Mesenchymal stem cell (in vitro differentiated cells and primary cell): ENCODE results near the gene BARX1.

Experiments
- DNase-seq: peaks from one replicate; pipeline ENCODE4 v3.0.0-alpha.2; 2013
- H2AFZ ChIP-seq: one replicate; pipeline ENCODE4 v1.6.1; 2013; ENCODE audit warnings: low read depth, mild to moderate bottlenecking, control low read depth, inconsistent platforms, low read length, moderate library complexity
- H2AK5ac ChIP-seq: 2 replicates; pipeline ENCODE4 v1.6.1; 2013; ENCODE audit warnings: low read length, moderate library complexity, mild to moderate bottlenecking, inconsistent platforms; ENCODE audit not compliant: severe bottlenecking
- H2BK120ac ChIP-seq: one replicate; pipeline ENCODE4 v1.6.1; 2013; ENCODE audit warnings: low read depth, mild to moderate bottlenecking, inconsistent platforms, low read length, moderate library complexity
- H2BK12ac ChIP-seq, 2 experiments: one replicate each; pipeline ENCODE4 v1.6.1; 2013; ENCODE audit warnings: inconsistent platforms in 2 of 2, low read length in 2 of 2, mild to moderate bottlenecking in 2 of 2, moderate library complexity in 2 of 2, control low read depth in 1 of 2
- H2BK15ac ChIP-seq: one replicate; pipeline ENCODE4 v1.6.1; 2013; ENCODE audit warnings: mild to moderate bottlenecking, low read depth, inconsistent platforms; ENCODE audit not compliant: poor library complexity, severe bottlenecking
- H2BK5ac ChIP-seq: 2 replicates; pipeline ENCODE4 v1.6.1; 2013; ENCODE audit warnings: low read depth, mild to moderate bottlenecking, low read length, control low read depth, inconsistent platforms; ENCODE audit not compliant: poor library complexity, severe bottlenecking
- H3K14ac ChIP-seq, 2 experiments: one replicate each; pipeline ENCODE4 v1.6.1; 2013; ENCODE audit warnings: inconsistent platforms in 2 of 2, low read length in 2 of 2, control low read depth in 1 of 2, mild to moderate bottlenecking in 1 of 2, moderate library complexity in 1 of 2
- H3K18ac ChIP-seq, 2 experiments: one replicate each; pipeline ENCODE4 v1.6.1; 2013; ENCODE audit warnings: inconsistent platforms in 2 of 2, low read length in 2 of 2, control low read depth in 1 of 2, low read depth in 1 of 2, mild to moderate bottlenecking in 1 of 2
- H3K23ac ChIP-seq, 2 experiments: one replicate each; pipeline ENCODE4 v1.6.1; 2013; ENCODE audit warnings: inconsistent platforms in 2 of 2, low read length in 2 of 2, mild to moderate bottlenecking in 2 of 2, moderate library complexity in 2 of 2, control low read depth in 1 of 2
- H3K27ac ChIP-seq: 2 replicates; pipeline ENCODE4 v1.5.1; 2013; ENCODE audit warnings: mild to moderate bottlenecking, moderate library complexity, low read length, control low read depth, inconsistent platforms; ENCODE audit not compliant: poor library complexity, severe bottlenecking
- H3K27me3 ChIP-seq, 2 experiments: 2 replicates each; pipeline versions ENCODE4 v1.6.1 to v1.7.0; 2013; ENCODE audit warnings: low read length in 2 of 2, mild to moderate bottlenecking in 2 of 2, moderate library complexity in 2 of 2, control low read depth in 1 of 2, inconsistent platforms in 1 of 2; ENCODE audit not compliant: control insufficient read depth in 1 of 2, insufficient read depth in 1 of 2
- H3K36me3 ChIP-seq, 2 experiments: 2 replicates each; pipeline versions ENCODE4 v1.6.1 to v1.7.0; 2013; ENCODE audit warnings: low read length in 2 of 2, control low read depth in 1 of 2, inconsistent platforms in 1 of 2, low read depth in 1 of 2, mild to moderate bottlenecking in 1 of 2; ENCODE audit not compliant: insufficient read depth in 2 of 2, control insufficient read depth in 1 of 2
- H3K4ac ChIP-seq, 2 experiments: one replicate each; pipeline ENCODE4 v1.6.1; 2013; ENCODE audit warnings: inconsistent platforms in 2 of 2, low read length in 2 of 2, mild to moderate bottlenecking in 2 of 2, moderate library complexity in 2 of 2, control low read depth in 1 of 2, low read depth in 1 of 2
- H3K4me1 ChIP-seq: 2 replicates; pipeline ENCODE4 v1.6.1; 2013; ENCODE audit warnings: low read depth, low read length, control low read depth; ENCODE audit not compliant: control insufficient read depth, insufficient read depth
- H3K4me2 ChIP-seq: 2 replicates; pipeline ENCODE4 v1.6.1; 2013; ENCODE audit warnings: low read length, mild to moderate bottlenecking, inconsistent platforms; ENCODE audit not compliant: poor library complexity, severe bottlenecking
- H3K4me3 ChIP-seq, 2 experiments: 2 replicates each; pipeline versions ENCODE4 v1.5.1 to v1.7.0; 2013; ENCODE audit warnings: low read length in 2 of 2, mild to moderate bottlenecking in 2 of 2, control low read depth in 1 of 2, low read depth in 1 of 2; ENCODE audit not compliant: insufficient read depth in 1 of 2
- H3K79me1 ChIP-seq: replicated peaks from 2 replicates; pipeline ENCODE4 v1.6.1; 2013; ENCODE audit warnings: mild to moderate bottlenecking, control low read depth, low read length, inconsistent platforms; ENCODE audit not compliant: poor library complexity, severe bottlenecking
- H3K9ac ChIP-seq: 2 replicates; pipeline ENCODE4 v1.7.0; 2013; ENCODE audit warnings: mild to moderate bottlenecking, low read length, moderate library complexity
- H3K9me3 ChIP-seq: 2 replicates; pipeline ENCODE4 v1.7.0; 2013; ENCODE audit warnings: mild to moderate bottlenecking, low read length; ENCODE audit not compliant: control insufficient read depth
- H4K8ac ChIP-seq: one replicate; pipeline ENCODE4 v1.6.1; 2013; ENCODE audit warnings: inconsistent platforms, mild to moderate bottlenecking, low read length, moderate library complexity
- H4K91ac ChIP-seq: one replicate; pipeline ENCODE4 v1.6.1; 2013; ENCODE audit warnings: mild to moderate bottlenecking, low read length, inconsistent platforms
- WGBS: methylation state at CpG from one replicate; pipeline ENCODE4 v1.1.7; 2013; ENCODE audit warnings: mixed read lengths; 5-methylcytosine and 5-hydroxymethylcytosine counted together

The BARX1 gene

DNA sequence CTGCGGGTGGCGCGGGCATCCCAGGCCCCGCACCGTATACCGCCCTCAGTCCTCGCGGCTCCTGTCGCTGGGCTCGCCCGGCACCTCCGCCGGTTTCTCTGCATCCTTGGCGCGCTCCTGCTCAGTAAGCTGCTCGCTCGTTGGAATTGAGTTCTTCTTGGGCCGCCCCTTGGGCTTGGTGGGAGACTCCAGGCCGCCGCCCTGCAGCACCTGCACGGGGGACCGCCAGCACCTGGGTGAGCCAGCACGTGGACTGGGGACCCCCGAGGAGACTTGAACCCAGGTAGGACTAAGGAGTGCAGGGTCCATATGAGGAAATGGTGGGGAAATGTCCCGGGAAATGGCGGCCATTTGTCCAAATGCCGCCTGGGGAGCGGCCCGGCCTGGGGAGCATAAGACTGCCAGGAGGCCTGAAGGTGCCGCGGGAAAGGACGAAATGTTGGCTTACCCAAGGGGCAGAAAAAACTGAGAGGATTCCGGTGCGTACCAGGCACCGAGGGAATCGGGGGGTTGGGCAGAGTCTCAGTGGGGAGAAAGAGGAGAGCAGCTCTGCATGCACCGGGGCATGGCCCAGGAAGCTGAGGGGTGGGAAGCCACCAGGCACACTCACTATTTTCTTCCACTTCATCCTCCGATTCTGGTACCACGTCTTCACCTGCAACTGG is 2.9 kb downstream of the BARX1 start:
- no peaks in the 10 kb centered on the region for H3K79me1 ChIP-seq
- H3K9ac ChIP-seq: no peak overlapping the region
- no peak overlapping the region for H2AFZ ChIP-seq
- H3K9me3 ChIP-seq: peaks cover 15% of the 10 kb centered on the region
- no peak overlapping the region for H2BK15ac ChIP-seq
- no peak overlapping the region for H3K14ac ChIP-seq
- WGBS: 1% methylated on average over 38 of the region's 39 CpGs
- no peak overlapping the region for H3K23ac ChIP-seq
- H3K4ac ChIP-seq: no peak overlapping the region
- H3K27me3 ChIP-seq: peaks cover 91 to 95% of the 10 kb centered on the region in 2 experiments
- no peak overlapping the region for H4K8ac ChIP-seq
- H3K36me3 ChIP-seq: no peaks in the 10 kb centered on the region
- H2AK5ac ChIP-seq: no peak overlapping the region
- no peak overlapping the region for H3K4me3 ChIP-seq
- no peak overlapping the region for H3K27ac ChIP-seq
- no peak overlapping the region for H2BK12ac ChIP-seq
- no peak for DNase-seq
- peaks cover 34% of the 10 kb centered on the region for H3K4me1 ChIP-seq
- H2BK120ac ChIP-seq: no peak overlapping the region
- no peak overlapping the region for H2BK5ac ChIP-seq
- H3K4me2 ChIP-seq: no peak overlapping the region
- no peak overlapping the region for H4K91ac ChIP-seq
- H3K18ac ChIP-seq: no peak overlapping the region

- H2BK120ac ChIP-seq: no peak overlapping the region
- H3K9me3 ChIP-seq: peaks cover 13% of the 10 kb centered on the region
- H3K14ac ChIP-seq: no peak overlapping the region
- peak overlapping the region in 1 of 2 experiments; percentile 80 for H3K23ac ChIP-seq
- H2AK5ac ChIP-seq: no peak overlapping the region
- no peak for DNase-seq
- H4K8ac ChIP-seq: no peak overlapping the region
- peaks cover 91 to 94% of the 10 kb centered on the region in 2 experiments for H3K27me3 ChIP-seq
- H3K27ac ChIP-seq: no peak overlapping the region
- WGBS: under 1% methylated on average over 39 of the region's 39 CpGs
- H4K91ac ChIP-seq: no peak overlapping the region
- H3K4me1 ChIP-seq: peaks cover 34% of the 10 kb centered on the region
- H3K9ac ChIP-seq: no peak overlapping the region
- no peaks in the 10 kb centered on the region for H3K79me1 ChIP-seq
- H2BK15ac ChIP-seq: no peak overlapping the region
- no peaks in the 10 kb centered on the region for H3K36me3 ChIP-seq
- no peak overlapping the region for H2BK5ac ChIP-seq
- H2AFZ ChIP-seq: no peak overlapping the region
- H3K4me2 ChIP-seq: peak overlapping the region; percentile 23
- H3K4me3 ChIP-seq: no peak overlapping the region
- no peak overlapping the region for H3K18ac ChIP-seq
- H3K4ac ChIP-seq: no peak overlapping the region
- H2BK12ac ChIP-seq: no peak overlapping the region
These were observed 3.5 kb downstream of the BARX1 start for GRCh38 chr9:93951655-93952118.

- Histone ChIP-seq H3K9me3 (peaks cover 13% of the 10 kb centered on the region), H3K23ac (peak overlapping the region in 1 of 2 experiments; percentile 37), H3K18ac (no peak overlapping the region), H3K36me3 (no peaks in the 10 kb centered on the region), H2BK15ac (no peak overlapping the region), H3K4me2 (peak overlapping the region; percentile 63), H2BK12ac (no peak overlapping the region), H3K4ac (no peak overlapping the region), H2AFZ (no peak overlapping the region), H3K27me3 (peaks cover 91 to 94% of the 10 kb centered on the region in 2 experiments), H3K14ac (peak overlapping the region in 1 of 2 experiments; percentile 35), H2BK5ac (no peak overlapping the region), H3K79me1 (no peaks in the 10 kb centered on the region), H2AK5ac (no peak overlapping the region), H3K27ac (no peak overlapping the region), H4K91ac (no peak overlapping the region), H3K4me1 (peaks cover 37% of the 10 kb centered on the region), H3K4me3 (peak overlapping the region; percentile 41 to 76), H4K8ac (peak overlapping the region; percentile 70), H2BK120ac (no peak overlapping the region), H3K9ac (no peak overlapping the region)
- WGBS: 1% methylated on average over 39 of the region's 47 CpGs
- DNase-seq: peak; percentile 46
These were observed 4.2 kb downstream of the BARX1 start for GRCh38 chr9:93950619-93951601.
